HCT116 (cell line): Measurements from ENCODE around the gene HAUS1.

Experiments
- ZNF274 ChIP-seq: fragments of 200-500 bp; sonication (Bioruptor generic); IDR thresholded peaks from 2 replicates; pipeline ENCODE4 v1.6.1; 2014; ENCODE audit warnings: mild to moderate bottlenecking, low read depth, low read length, inconsistent platforms
- TF ChIP-seq, protein P1 (sequence below): IDR thresholded peaks from 2 replicates; pipeline ENCODE4 v1.6.1; 2011; ENCODE audit warnings: mild to moderate bottlenecking, low read length, moderate library complexity; ENCODE audit not compliant: insufficient replicate concordance; ENCODE audit errors: extremely low read depth
- TF ChIP-seq, protein P2 (sequence below): IDR thresholded peaks from 2 replicates; pipeline ENCODE4 v1.6.1; 2012
- TF ChIP-seq, protein P3 (sequence below), 3 experiments: fragments of 200-600 bp in 1 of 3; sonication (generic) in 1 of 3; IDR thresholded peaks in 2 of 3; conservative IDR thresholded peaks in 1 of 3; 2 replicates each; pipeline ENCODE4 v1.5.1; 2012 to 2017; ENCODE audit warnings: low read depth in 2 of 3, low read length in 2 of 3, antibody characterized with exemption in 1 of 3, borderline replicate concordance in 1 of 3, control low read depth in 1 of 3, mild to moderate bottlenecking in 1 of 3, mixed read lengths in 1 of 3, mixed run types in 1 of 3, moderate library complexity in 1 of 3; ENCODE audit not compliant: insufficient read depth in 1 of 3

DNA sequence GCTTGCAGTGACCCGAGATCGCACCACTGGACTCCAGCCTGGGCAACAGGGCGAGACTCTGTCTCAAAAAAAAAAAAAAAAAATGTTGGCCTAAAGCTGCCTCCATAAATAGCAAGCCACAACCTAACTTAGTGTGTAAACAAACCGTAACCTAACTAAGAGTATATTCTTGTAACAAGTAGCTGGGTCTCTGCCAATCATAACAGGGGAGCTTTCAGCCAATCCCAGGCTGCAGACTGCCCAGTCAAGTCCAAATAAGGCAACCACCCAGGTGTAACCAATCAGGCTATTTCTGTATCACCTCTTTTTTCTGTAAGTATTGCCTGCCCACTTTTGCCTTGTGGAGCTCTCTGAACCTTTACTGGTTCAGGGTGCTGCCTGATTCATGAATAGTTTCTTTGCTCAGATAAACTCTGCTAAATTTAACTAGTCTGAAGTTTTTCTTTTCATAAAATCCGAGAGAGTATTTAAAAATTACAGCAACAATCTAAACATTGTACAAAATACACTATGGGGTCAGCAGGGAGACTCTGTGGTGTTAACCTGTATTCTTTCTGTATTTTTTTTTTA lies 36.7 kb upstream of the HAUS1 start:
- TF ChIP-seq ZNF274, result no peak
- TF ChIP-seq, protein P1, sequence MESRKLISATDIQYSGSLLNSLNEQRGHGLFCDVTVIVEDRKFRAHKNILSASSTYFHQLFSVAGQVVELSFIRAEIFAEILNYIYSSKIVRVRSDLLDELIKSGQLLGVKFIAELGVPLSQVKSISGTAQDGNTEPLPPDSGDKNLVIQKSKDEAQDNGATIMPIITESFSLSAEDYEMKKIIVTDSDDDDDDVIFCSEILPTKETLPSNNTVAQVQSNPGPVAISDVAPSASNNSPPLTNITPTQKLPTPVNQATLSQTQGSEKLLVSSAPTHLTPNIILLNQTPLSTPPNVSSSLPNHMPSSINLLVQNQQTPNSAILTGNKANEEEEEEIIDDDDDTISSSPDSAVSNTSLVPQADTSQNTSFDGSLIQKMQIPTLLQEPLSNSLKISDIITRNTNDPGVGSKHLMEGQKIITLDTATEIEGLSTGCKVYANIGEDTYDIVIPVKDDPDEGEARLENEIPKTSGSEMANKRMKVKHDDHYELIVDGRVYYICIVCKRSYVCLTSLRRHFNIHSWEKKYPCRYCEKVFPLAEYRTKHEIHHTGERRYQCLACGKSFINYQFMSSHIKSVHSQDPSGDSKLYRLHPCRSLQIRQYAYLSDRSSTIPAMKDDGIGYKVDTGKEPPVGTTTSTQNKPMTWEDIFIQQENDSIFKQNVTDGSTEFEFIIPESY, result no peak
- TF ChIP-seq, protein P2, sequence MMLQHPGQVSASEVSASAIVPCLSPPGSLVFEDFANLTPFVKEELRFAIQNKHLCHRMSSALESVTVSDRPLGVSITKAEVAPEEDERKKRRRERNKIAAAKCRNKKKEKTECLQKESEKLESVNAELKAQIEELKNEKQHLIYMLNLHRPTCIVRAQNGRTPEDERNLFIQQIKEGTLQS, result no peak
- TF ChIP-seq, protein P3, sequence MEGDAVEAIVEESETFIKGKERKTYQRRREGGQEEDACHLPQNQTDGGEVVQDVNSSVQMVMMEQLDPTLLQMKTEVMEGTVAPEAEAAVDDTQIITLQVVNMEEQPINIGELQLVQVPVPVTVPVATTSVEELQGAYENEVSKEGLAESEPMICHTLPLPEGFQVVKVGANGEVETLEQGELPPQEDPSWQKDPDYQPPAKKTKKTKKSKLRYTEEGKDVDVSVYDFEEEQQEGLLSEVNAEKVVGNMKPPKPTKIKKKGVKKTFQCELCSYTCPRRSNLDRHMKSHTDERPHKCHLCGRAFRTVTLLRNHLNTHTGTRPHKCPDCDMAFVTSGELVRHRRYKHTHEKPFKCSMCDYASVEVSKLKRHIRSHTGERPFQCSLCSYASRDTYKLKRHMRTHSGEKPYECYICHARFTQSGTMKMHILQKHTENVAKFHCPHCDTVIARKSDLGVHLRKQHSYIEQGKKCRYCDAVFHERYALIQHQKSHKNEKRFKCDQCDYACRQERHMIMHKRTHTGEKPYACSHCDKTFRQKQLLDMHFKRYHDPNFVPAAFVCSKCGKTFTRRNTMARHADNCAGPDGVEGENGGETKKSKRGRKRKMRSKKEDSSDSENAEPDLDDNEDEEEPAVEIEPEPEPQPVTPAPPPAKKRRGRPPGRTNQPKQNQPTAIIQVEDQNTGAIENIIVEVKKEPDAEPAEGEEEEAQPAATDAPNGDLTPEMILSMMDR (IDR thresholded peaks at IDR 0.05 in 2 of 3, conservative IDR thresholded peaks at IDR 0.05 in 1 of 3; ENCODE audit: borderline replicate concordance in 1 of 3, insufficient read depth in 1 of 3, low read depth in 2 of 3, low read length in 2 of 3), result no peak
